Right lung (tissue), 5 donors: ENCODE measurements around the gene ZNF600. TPM values are rescaled to one million over a fixed set of nuclear protein-coding genes. Genes with fewer than 3 reads are reported as not detected.
"Not testable (repeated sequence)": the region's sequence is repeated elsewhere in the genome, so short reads cannot be mapped to it uniquely, and the experiment has no call there.

Experiments
- DNase-seq, 2 donors: peaks; one replicate each; pipeline ENCODE4 v3.0.0-alpha.2; 2013
- polyA plus RNA-seq, 5 donors: library from polyadenylated mRNA; unstranded; fragments of 120-200 nt; gene quantifications; one replicate each; pipeline versions ENCODE4 v1.2.1 to v1.2.3, GENCODE V29; 2013; ENCODE audit warnings: inconsistent platforms in 1 of 5, low replicate concordance in 1 of 5; ENCODE audit not compliant: insufficient read length in 5 of 5, insufficient read depth in 1 of 5

ZNF600 gene
- polyA plus RNA-seq, 5 donors, result 6.4 to 11.7 (median 7.7) TPM

DNA sequence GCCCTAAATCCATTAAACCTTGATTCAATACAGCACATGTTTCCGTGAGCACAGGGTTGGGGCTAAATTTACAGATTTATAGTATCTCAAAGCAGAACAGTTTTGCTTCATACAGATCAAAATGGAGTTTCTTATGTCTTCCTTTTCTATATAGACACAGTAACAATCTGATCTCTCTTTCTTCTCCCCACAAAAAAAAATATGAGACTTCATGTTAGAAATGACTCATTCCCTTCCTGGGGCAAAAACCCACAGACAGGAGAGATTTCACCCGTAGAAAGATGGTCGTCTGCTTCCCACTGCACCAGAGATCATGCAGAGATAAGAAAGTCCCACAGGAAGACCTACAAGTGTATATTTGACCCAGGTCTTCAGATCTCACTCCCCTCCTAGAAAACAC is 44.1 kb downstream of the ZNF600 start:
- DNase-seq, result no peak

DNA sequence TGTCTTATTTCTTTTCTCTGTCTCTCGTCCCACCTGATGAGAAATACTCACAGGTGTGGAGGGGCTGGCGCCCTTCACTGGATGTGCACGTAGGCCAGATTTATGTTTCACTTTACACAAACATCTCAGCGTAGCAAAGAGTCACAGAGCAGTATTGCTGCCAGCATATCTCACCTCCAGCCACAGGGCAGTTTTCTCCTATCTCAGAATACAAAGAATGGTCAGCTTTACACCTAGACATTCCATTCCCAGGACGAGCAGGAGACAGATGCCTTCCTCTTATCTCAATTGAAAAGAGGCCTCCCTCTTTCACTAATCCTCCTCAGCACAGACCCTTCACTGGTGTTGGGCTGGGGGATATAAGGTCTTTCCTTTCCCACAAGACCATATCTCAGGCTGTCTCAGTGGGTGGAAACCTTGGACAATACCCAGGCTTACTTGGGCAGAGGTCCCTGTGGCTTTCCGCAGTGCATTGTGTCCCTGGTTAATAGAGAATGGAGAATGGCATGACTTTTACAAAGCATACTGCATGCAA is 44.6 kb downstream of the ZNF600 start:
- no peak for DNase-seq

DNA sequence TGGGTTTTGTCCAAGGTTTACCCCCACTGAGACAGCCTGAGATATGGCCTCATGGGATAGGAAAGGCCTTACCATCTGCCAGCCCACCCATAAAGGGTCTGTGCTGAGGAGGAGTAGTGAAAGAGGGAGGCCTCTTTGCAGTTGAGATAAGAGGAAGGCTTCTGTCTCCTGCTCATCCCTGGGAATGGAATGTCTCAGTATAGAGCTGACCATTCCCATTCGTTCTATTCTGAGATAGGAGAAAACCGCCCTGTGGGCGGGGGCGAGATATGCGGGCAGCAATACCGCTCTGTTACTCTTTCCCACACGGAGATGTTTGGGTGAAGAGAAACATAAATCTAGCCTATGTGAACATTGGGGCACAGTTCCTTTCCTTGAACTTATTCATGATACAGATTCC is 45.2 kb downstream of the ZNF600 start:
- not testable (repeated sequence) for DNase-seq

GRCh38 chr19:52739576-52739975 is 47.0 kb downstream of the ZNF600 start:
- no peak for DNase-seq

DNA sequence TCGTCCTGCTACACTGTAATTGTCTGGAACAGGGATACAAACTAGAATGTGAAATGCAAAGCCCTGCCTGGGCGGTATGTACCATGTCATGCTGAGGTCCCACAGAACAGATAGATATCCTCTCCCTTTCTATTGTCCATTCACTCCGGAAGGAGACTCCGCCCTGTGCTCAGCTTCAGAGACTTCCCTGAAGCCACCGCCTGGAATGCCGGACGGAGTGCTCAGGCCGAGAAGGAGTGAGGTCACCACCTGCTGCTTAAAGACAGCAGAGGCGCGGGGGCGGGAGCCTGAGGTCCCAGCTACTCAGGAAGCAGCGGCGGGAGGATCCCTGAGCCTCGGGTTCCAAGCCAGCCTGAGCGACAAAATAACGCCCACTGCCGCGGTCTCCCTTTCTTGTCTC is 50.9 kb downstream of the ZNF600 start:
- DNase-seq, result peak; percentile 36 to 46

DNA sequence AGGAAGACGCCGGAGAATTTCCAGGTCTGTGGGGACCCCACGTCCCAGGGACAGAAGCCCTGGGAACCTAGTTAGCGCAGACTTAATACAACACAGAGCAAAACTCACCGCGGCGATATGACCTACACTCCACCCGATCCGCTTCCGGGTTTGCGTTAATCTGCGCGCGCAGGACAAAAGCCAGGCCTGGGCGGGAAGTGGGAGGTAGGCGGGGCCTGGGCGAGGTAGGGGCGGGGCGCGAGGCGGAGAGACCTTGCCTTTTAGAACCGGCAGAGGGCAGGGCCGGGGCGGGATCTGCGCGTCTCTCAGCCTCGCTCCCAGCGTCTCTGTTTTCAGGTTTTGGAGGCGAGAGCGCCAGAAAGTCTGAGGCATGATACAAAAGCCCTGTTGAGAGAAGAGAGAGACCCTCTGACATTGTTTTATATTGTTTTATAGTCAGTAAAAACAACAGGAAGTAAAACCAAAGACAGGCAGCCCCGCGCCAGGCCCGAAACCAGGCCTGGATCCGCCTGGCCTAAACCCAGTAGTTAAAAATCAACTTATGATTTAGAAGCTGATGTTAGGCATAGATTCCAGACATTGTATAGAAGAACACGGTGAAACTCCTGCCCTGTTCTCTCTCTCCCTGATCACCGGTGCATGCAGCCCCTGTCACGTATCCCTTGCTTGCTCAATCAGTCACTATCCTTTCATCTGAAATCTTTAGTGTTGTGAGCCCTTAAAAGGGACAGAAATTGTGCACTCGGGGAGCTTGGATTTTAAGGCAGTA is 51.5 kb downstream of the ZNF600 start, which contains the start of gene ZNF611:
ZNF611 (minus strand) TSS at position 152 of the 769 bp plus-strand sequence. CDS start 19,150 bp downstream, outside the sequence.
- DNase-seq, result peak; percentile 95 to 96

DNA sequence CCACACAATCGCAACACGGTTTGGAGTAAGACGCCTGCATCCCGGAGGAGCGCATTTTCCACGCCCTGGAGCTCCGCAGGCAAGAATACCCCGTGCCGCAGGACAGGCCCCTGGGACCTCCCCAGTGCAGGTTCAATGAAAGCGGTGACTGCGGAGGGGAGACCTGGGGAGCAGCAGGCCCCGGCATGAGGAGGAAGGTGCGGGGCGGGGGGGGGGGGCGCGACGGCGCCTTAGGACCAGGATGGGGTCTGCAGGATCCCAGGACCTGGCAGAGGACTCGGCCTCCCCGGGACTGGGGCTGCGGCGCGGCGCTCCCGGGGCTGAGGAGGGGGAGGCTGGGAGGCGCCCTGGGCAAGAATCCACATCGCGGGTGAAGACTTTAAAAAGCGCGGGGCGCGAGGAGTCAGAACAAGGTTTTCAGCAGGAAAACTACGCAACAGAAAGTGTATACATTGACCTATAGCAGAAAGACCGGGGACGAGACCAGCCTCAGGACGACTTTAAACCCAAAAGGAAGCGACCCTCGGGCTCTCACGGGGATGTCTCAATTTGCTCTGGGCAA is 52.2 kb downstream of the ZNF600 start:
- DNase-seq, result peak in 1 of 2 donors; percentile 8

- DNase-seq, result not testable (repeated sequence)
Observed at GRCh38 chr19:52726051-52726450, 60.5 kb downstream of the ZNF600 start.

GRCh38 chr19:52725528-52725961 is 61.0 kb downstream of the ZNF600 start:
- no peak for DNase-seq

DNA sequence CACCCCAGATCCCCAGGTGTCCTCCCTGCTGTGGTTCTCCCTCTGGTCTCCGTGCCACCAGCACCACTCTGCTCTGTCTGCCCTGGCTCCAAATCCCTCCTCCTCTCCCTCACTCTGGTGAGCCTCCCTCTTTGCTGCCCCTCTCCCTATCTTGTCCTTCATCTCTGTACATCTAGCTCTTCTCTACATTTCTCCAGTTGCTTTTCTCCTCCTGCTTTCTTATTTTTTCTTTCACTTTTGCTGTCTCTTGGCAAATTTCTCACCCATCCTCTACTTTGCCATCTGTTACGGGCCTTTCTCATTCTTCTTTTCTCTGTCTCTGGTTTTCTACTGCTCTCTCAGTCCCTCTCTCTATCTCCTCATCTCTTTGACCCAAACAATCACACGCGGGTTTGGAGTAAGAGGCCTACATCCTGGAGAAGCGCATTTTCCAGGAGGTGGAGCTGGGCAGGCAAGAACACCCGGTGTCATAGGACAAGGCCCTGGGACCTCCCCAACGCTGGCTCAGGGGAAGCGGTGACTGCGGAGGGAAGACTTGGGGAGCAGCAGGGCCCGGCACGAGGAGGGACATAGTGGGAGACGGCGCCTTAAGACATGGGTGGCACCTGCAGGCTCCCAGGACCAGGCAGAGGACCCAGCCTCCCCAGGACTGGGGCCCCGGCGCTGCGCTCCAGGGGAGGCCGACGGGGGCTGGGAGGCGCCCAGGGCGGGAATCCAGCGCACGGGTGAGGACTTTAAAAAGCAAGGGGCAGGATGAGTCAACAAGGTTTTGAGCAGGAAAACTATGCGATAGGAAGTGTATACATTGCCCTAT is 61.7 kb downstream of the ZNF600 start:
- no peak for DNase-seq

DNA sequence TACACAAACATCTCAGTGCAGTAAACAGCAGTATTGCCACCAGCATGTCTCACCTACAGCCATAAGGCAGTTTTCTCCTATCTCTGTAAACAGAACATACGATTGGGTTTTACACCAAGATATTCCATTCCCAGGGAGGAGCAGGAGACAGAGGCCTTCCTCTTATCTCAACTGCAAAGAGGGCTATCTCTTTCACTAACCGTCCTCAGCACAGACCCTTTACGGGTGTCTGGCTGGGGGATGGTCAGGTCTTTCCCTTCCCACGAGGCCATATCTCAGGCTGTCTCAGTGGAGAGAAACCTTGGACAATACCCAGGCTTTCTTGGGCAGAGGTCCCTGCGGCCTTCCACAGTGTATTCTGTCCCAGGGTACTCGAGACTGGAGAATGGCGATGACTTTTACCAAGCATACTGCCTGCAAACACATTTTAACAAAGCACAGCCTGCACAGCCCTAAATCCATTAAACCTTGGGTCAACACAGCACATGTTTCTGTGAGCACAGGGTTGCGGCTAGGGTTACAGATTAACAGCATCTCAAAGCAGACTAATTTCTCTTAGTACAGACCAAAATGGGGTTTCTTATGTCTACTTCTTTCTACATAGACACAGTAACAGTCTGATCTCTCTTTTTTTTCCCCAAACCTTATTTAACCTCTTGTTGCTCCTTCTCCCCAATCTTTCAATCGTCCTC is 62.5 kb downstream of the ZNF600 start:
- not testable (repeated sequence) for DNase-seq

DNA sequence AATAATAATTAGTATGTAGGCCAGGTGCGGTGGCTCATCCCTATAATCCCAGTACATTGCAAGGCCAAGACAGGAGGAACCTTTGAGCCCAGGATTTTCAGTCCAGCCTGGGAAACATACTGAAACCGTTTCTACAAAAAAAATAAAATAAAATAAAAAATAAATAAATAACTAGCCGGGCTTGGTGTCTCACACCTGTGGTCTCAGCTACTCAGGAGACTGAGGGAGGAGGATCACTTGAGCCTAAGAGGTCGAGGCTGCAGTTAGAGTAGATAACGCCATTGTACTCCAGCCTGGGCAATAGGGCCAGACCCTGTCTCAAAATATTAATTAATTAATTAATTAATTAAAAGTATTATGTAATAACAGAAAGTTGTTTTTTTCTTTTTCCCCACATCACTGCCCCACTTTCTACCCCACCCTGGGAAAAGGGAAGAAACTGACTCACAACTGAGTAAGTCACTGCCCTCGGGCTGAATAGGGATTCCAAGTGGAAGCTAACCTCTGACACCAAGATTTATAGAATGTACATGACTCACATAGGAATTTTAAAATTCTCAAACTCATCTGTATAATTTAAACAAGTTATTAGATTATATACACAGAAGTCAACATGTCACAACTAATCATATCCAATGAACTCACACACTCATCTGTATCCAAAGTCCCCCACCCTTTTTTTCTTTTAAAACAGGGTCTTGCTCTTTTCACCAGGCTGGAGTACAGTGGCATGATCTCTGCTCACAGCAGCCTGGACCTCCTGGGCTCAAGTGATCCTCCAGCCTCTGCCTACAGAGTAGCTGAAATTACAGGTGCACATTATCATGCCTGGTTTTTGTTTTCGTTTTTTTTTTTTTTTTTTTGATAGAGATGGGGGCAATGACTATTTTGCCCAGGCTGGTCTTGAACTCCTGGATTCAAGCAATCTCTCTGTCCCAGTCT is 64.3 kb downstream of the ZNF600 start:
- no peak for DNase-seq

GRCh38 chr19:52720541-52720940 is 66.0 kb downstream of the ZNF600 start:
- DNase-seq, result not testable (repeated sequence)

- no peak for DNase-seq
Observed at GRCh38 chr19:52716522-52716921, 70.1 kb downstream of the ZNF600 start.

GRCh38 chr19:52715902-52716301 is 70.7 kb downstream of the ZNF600 start:
- DNase-seq, result not testable (repeated sequence)

DNA sequence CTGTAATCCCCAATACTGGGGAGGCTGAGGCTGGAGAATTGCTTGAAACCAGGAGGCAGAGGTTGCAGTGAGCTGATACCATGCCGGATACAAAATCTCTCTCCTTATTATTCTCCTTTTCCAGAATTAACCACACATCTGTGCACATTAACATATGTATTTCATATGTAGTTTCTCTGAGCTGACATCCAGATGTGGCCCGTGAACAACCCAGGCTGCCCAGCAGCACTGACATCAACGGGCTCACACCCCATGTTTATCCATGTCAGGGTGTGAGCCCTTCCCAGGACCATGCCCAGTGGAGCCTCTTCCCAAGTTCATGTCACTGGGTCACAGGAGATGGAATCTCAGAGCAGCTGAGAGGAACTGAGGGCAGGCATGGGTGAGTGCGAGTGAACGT is 71.3 kb downstream of the ZNF600 start:
- DNase-seq, result not testable (repeated sequence)
